ENCODE results near the gene SLC38A5. TPM values are rescaled to one million over a fixed set of nuclear protein-coding genes. Genes with fewer than 3 reads are reported as not detected.
A peak's percentile ranks its signal among the peaks of the same experiment; 100 is the strongest.

SLC38A5 gene
- total RNA-seq, 1 experiment from 2014 or later, result 54.6 TPM

GRCh38 chrX:48511560-48511959 is 41.5 kb upstream of the SLC38A5 start:
- no peak for DNase-seq (ENCODE audit: low read depth, low spot score)
- H3K9me3 ChIP-seq (ENCODE audit: control insufficient read depth in 1 of 2, insufficient read depth in 1 of 2, low read depth in 1 of 2, low read length in 2 of 2), result no peaks in the 10 kb centered on the region
- no TSS peak for BruUV-seq (replicated peaks)
- intact Hi-C loops (cut with micrococcal nuclease), result no loop called here
- no peaks in the 10 kb centered on the region for H4K20me1 ChIP-seq (ENCODE audit: insufficient read depth)
- H3K4me3 ChIP-seq (replicated peaks in 1 of 2; ENCODE audit: low read depth in 1 of 2, low read length in 2 of 2), result no peak overlapping the region
- ChIA-PET POLR2A (no interaction called here), CTCF (no interaction called here), RAD21 (ENCODE audit: low non-redundant PET in 1 of 2, low total read pairs in 2 of 2, uncharacterized antibody in 2 of 2, unreplicated experiment in 2 of 2) (no interaction called here)
- peaks cover 6 to 11% of the 10 kb centered on the region in 2 experiments; a peak in 3 of 4 replicates for H3K4me1 ChIP-seq (ENCODE audit: control insufficient read depth in 1 of 2, insufficient read depth in 2 of 2, low read length in 2 of 2)
- no peak overlapping the region for H3K9ac ChIP-seq (ENCODE audit: low read length)
- 0 out of 2 replicates have a peak, but pooled peaks have one; percentile 46 for ATAC-seq
- H3K4me2 ChIP-seq (ENCODE audit: low read length), result no peak overlapping the region
- TF ChIP-seq RAD21 (IDR thresholded peaks at IDR 0.05; ENCODE audit: low read depth) (no peak), YY1 (IDR thresholded peaks at IDR 0.05; ENCODE audit: extremely low read depth, insufficient replicate concordance, low read depth, low read length) (no peak), FOSL1 (IDR thresholded peaks at IDR 0.05; ENCODE audit: low read depth) (no peak), SP1 (IDR thresholded peaks at IDR 0.05; ENCODE audit: low read depth) (no peak), SRF (IDR thresholded peaks at IDR 0.05; ENCODE audit: low read depth) (no peak), SIN3A (IDR thresholded peaks at IDR 0.05; ENCODE audit: low read depth) (no peak), EGR1 (IDR thresholded peaks at IDR 0.05; ENCODE audit: low read depth) (no peak), ZFX (IDR thresholded peaks at IDR 0.05) (no peak)
- TF ChIP-seq, protein P1, sequence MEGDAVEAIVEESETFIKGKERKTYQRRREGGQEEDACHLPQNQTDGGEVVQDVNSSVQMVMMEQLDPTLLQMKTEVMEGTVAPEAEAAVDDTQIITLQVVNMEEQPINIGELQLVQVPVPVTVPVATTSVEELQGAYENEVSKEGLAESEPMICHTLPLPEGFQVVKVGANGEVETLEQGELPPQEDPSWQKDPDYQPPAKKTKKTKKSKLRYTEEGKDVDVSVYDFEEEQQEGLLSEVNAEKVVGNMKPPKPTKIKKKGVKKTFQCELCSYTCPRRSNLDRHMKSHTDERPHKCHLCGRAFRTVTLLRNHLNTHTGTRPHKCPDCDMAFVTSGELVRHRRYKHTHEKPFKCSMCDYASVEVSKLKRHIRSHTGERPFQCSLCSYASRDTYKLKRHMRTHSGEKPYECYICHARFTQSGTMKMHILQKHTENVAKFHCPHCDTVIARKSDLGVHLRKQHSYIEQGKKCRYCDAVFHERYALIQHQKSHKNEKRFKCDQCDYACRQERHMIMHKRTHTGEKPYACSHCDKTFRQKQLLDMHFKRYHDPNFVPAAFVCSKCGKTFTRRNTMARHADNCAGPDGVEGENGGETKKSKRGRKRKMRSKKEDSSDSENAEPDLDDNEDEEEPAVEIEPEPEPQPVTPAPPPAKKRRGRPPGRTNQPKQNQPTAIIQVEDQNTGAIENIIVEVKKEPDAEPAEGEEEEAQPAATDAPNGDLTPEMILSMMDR (IDR thresholded peaks at IDR 0.05 in 2 of 3, conservative IDR thresholded peaks at IDR 0.05 in 1 of 3; ENCODE audit: borderline replicate concordance in 1 of 3, insufficient read depth in 1 of 3, low read depth in 2 of 3, low read length in 2 of 3), result peak in 2 of 3 experiments; percentile 42 to 55; a peak in 4 of 6 replicates
- H3K27me3 ChIP-seq (ENCODE audit: insufficient read depth, low read length), result no peaks in the 10 kb centered on the region
- H2AFZ ChIP-seq (ENCODE audit: low read depth, low read length, poor library complexity, severe bottlenecking), result no peak overlapping the region
- H3K9me2 ChIP-seq (ENCODE audit: insufficient read depth), result no peaks in the 10 kb centered on the region
- H3K27ac ChIP-seq (ENCODE audit: low read depth, low read length), result no peak overlapping the region
- H3K79me2 ChIP-seq (ENCODE audit: insufficient read depth, low read length), result no peaks in the 10 kb centered on the region
- H3K36me3 ChIP-seq (ENCODE audit: control insufficient read depth in 1 of 2, insufficient read depth in 2 of 2, low read length in 2 of 2), result no peaks in the 10 kb centered on the region

DNA sequence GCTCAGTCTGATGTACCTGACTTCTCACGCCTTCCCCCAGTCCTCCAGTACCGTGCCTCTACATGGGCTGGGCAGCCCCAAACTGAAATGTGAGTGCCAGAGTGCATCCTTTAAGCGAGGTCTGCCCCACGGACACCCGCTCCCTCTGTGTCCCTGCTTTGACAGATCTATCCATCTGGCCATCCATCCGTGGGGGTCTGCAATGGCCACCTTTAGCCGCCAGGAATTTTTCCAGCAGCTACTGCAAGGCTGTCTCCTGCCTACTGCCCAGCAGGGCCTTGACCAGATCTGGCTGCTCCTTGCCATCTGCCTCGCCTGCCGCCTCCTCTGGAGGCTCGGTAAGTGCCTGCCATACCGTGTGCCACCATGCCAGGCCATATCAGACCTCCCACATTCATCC is 39.6 kb upstream of the SLC38A5 start:
- no TSS peak for BruUV-seq (replicated peaks)

More for the DNA sequence above, 39.6 kb upstream of the SLC38A5 start:
- H2AFZ ChIP-seq (ENCODE audit: low read depth, low read length, poor library complexity, severe bottlenecking), result no peak overlapping the region
- peaks cover 6 to 18% of the 10 kb centered on the region in 2 experiments; a peak in 3 of 4 replicates for H3K4me1 ChIP-seq (ENCODE audit: control insufficient read depth in 1 of 2, insufficient read depth in 2 of 2, low read length in 2 of 2)
- H3K27me3 ChIP-seq (ENCODE audit: insufficient read depth, low read length), result no peaks in the 10 kb centered on the region
- ChIA-PET RAD21 (ENCODE audit: low non-redundant PET in 1 of 2, low total read pairs in 2 of 2, uncharacterized antibody in 2 of 2, unreplicated experiment in 2 of 2) (no interaction called here), POLR2A (no interaction called here), CTCF (no interaction called here)
- H3K4me2 ChIP-seq (ENCODE audit: low read length), result peak overlapping the region; percentile 78
- no peak overlapping the region for H3K27ac ChIP-seq (ENCODE audit: low read depth, low read length)
- H3K36me3 ChIP-seq (ENCODE audit: control insufficient read depth in 1 of 2, insufficient read depth in 2 of 2, low read length in 2 of 2), result no peaks in the 10 kb centered on the region
- no peaks in the 10 kb centered on the region for H3K79me2 ChIP-seq (ENCODE audit: insufficient read depth, low read length)
- TF ChIP-seq ZBTB33 (IDR thresholded peaks at IDR 0.05; ENCODE audit: extremely low read depth, insufficient replicate concordance, low read length) (no peak), ELF1 (IDR thresholded peaks at IDR 0.05; ENCODE audit: borderline replicate concordance, low read depth) (no peak), POLR2A (IDR thresholded peaks at IDR 0.05; ENCODE audit: borderline replicate concordance, extremely low read depth, insufficient read depth, insufficient read length) (no peak), RAD21 (IDR thresholded peaks at IDR 0.05; ENCODE audit: low read depth) (no peak), ZFX (IDR thresholded peaks at IDR 0.05) (no peak), CBX3 (IDR thresholded peaks at IDR 0.05; ENCODE audit: low read depth) (no peak)
- no peaks in the 10 kb centered on the region for H4K20me1 ChIP-seq (ENCODE audit: insufficient read depth)
- H3K9me2 ChIP-seq (ENCODE audit: insufficient read depth), result no peaks in the 10 kb centered on the region
- peak overlapping the region; percentile 51 to 68 for H3K4me3 ChIP-seq (replicated peaks in 1 of 2; ENCODE audit: low read depth in 1 of 2, low read length in 2 of 2)
- no peaks in the 10 kb centered on the region for H3K9me3 ChIP-seq (ENCODE audit: control insufficient read depth in 1 of 2, insufficient read depth in 1 of 2, low read depth in 1 of 2, low read length in 2 of 2)
- intact Hi-C loops (cut with micrococcal nuclease), result loop anchor here (2.0 kb wide), 1 partner anchor 35 kb away; no protein-coding TSS in a partner anchor
- no peak for DNase-seq (ENCODE audit: low read depth, low spot score)
- ATAC-seq, result no peak
- H3K9ac ChIP-seq (ENCODE audit: low read length), result peak overlapping the region; percentile 73
